Endodermal cell (in vitro differentiated cells): Measurements from ENCODE around the gene DCN. TPM values are rescaled to one million over a fixed set of nuclear protein-coding genes. Genes with fewer than 3 reads are reported as not detected.

ENCODE experiments used
- DNase-seq: peaks from one replicate; pipeline ENCODE4 v3.0.0-alpha.2; 2017
- H3K27ac ChIP-seq: 2 replicates; pipeline ENCODE4 v1.5.1; 2013; ENCODE audit warnings: mild to moderate bottlenecking, low read depth, low read length, moderate library complexity
- H3K27me3 ChIP-seq: 2 replicates; pipeline ENCODE4 v1.6.1; 2013; ENCODE audit warnings: mild to moderate bottlenecking, low read length, moderate library complexity; ENCODE audit not compliant: insufficient read depth, control insufficient read depth, poor library complexity, severe bottlenecking
- H3K36me3 ChIP-seq: 2 replicates; pipeline ENCODE4 v1.7.0; 2013; ENCODE audit warnings: mild to moderate bottlenecking, low read length, moderate library complexity; ENCODE audit not compliant: control insufficient read depth, insufficient read depth
- H3K4me1 ChIP-seq: one replicate; pipeline ENCODE4 v1.7.0; 2013; ENCODE audit warnings: low read length; ENCODE audit not compliant: control insufficient read depth, insufficient read depth
- H3K4me3 ChIP-seq: 2 replicates; pipeline ENCODE4 v1.5.1; 2013; ENCODE audit warnings: mild to moderate bottlenecking, low read length, moderate library complexity
- H3K9ac ChIP-seq: 2 replicates; pipeline ENCODE4 v1.6.1; 2013; ENCODE audit warnings: mild to moderate bottlenecking, low read length, moderate library complexity; ENCODE audit not compliant: poor library complexity, severe bottlenecking; ENCODE audit errors: extremely low read depth
- H3K9me3 ChIP-seq: 2 replicates; pipeline ENCODE4 v1.6.1; 2013; ENCODE audit warnings: mild to moderate bottlenecking, low read length, moderate library complexity; ENCODE audit not compliant: control insufficient read depth
- H3K27ac Mint-ChIP-seq: 2 replicates; pipeline ENCODE4 v1.8.0; 2020; ENCODE audit warnings: mixed read lengths
- H3K27me3 Mint-ChIP-seq: 2 replicates; pipeline ENCODE4 v1.8.0; 2021; ENCODE audit warnings: mild to moderate bottlenecking, mixed read lengths; ENCODE audit not compliant: insufficient read depth
- H3K36me3 Mint-ChIP-seq: 2 replicates; pipeline ENCODE4 v1.8.0; 2020; ENCODE audit warnings: low read depth, mixed read lengths
- H3K4me1 Mint-ChIP-seq: 2 replicates; pipeline ENCODE4 v1.8.0; 2020; ENCODE audit warnings: mixed read lengths
- H3K4me3 Mint-ChIP-seq: 2 replicates; pipeline ENCODE4 v1.8.0; 2020; ENCODE audit warnings: mild to moderate bottlenecking, moderate library complexity, mixed read lengths
- H3K9me3 Mint-ChIP-seq: 2 replicates; pipeline ENCODE4 v1.8.0; 2020; ENCODE audit warnings: mild to moderate bottlenecking, mixed read lengths
- WGBS, 2 experiments: methylation state at CpG; one replicate each; pipeline versions ENCODE4 v1.1.5 to v1.1.7; 2013; ENCODE audit warnings: missing lambda C conversion rate in 2 of 2, mixed read lengths in 1 of 2; ENCODE audit not compliant: insufficient coverage in 1 of 2, insufficient read length in 1 of 2; 5-methylcytosine and 5-hydroxymethylcytosine counted together
- total RNA-seq, 2 donors: library from RNA; stranded (reverse); fragmentation: NEBNext Ultra II Directional in 1 of 2; extraction: Animal tissue kit (Norgen Biotek cat#: 25700) in 1 of 2; gene quantifications; 2 replicates in 1 of 2; 3 replicates in 1 of 2; pipeline ENCODE4 v1.2.1, GENCODE V29; 2021
- TF ChIP-seq, protein P1 (sequence below): fragments of 200-600 bp; sonication (generic); conservative IDR thresholded peaks from 2 replicates; pipeline ENCODE4 v1.5.0; 2021; ENCODE audit warnings: antibody characterized with exemption, mild to moderate bottlenecking

Gene DCN
- total RNA-seq, 2 donors from 2014 or later: not detected

DNA sequence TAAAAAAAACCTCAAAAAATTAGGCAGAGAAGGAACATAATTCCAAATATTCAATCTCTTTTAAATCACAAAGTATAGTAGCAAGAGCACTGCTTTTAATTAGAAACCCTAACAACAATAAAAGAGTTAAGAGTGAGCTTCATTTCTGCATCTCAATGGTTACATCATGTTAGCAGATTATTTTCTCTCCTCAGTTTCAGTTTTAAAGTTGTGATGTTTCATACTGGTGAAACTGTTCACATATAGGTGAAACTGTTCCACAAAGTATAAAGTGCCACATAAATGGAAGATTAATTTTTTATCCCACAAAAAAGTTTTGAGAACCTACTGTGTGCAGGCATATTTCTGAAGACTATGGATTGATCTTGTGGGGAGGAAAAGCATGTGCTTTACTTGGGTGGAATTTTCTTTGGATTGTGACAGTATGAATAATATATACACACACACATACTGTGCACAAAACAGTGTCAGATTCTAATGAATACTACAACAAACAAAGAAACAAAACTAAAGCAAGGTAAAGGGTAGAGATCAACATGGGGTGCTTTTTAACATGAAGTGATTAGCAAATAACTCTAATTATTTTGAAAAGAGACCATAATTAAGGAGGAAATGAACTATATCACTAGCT lies 88.5 kb downstream of the DCN start:
- no peak overlapping the region for H3K9ac ChIP-seq
- Mint-ChIP-seq H3K9me3 (peaks cover 23% of the 10 kb centered on the region), H3K27me3 (no peaks in the 10 kb centered on the region), H3K4me1 (no peaks in the 10 kb centered on the region), H3K27ac (no peak overlapping the region), H3K36me3 (peaks cover 2% of the 10 kb centered on the region), H3K4me3 (no peak overlapping the region)
- H3K27ac ChIP-seq: no peak overlapping the region
- no peaks in the 10 kb centered on the region for H3K27me3 ChIP-seq
- no peak for DNase-seq
- H3K36me3 ChIP-seq: no peaks in the 10 kb centered on the region
- H3K4me3 ChIP-seq: no peak overlapping the region
- TF ChIP-seq, protein P1, sequence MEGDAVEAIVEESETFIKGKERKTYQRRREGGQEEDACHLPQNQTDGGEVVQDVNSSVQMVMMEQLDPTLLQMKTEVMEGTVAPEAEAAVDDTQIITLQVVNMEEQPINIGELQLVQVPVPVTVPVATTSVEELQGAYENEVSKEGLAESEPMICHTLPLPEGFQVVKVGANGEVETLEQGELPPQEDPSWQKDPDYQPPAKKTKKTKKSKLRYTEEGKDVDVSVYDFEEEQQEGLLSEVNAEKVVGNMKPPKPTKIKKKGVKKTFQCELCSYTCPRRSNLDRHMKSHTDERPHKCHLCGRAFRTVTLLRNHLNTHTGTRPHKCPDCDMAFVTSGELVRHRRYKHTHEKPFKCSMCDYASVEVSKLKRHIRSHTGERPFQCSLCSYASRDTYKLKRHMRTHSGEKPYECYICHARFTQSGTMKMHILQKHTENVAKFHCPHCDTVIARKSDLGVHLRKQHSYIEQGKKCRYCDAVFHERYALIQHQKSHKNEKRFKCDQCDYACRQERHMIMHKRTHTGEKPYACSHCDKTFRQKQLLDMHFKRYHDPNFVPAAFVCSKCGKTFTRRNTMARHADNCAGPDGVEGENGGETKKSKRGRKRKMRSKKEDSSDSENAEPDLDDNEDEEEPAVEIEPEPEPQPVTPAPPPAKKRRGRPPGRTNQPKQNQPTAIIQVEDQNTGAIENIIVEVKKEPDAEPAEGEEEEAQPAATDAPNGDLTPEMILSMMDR: no peak
- H3K4me1 ChIP-seq: no peaks in the 10 kb centered on the region
- H3K9me3 ChIP-seq: peaks cover 22% of the 10 kb centered on the region

DNA sequence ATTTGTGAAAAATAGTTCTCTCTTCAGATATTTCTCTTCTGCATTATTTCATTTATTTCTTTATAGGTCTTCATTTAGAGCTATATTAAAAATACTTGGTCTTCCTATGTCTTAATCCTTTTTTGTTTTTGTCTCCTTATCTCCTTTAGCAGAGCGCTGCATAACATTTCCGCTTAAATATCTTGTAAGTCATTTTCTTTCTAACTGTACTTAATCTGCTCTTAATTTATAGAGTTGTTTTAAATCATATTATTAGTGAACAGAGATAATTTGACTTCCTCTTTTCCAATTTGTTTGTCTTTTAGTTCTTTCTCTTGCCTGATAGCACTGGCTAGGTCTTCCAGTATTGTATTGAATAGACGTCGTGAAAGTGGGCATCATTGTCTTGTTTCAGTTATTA lies 89.3 kb downstream of the DCN start:
- Mint-ChIP-seq H3K4me3 (no peak overlapping the region), H3K36me3 (peaks cover 2% of the 10 kb centered on the region), H3K27ac (no peak overlapping the region), H3K27me3 (no peaks in the 10 kb centered on the region), H3K4me1 (no peaks in the 10 kb centered on the region), H3K9me3 (peaks cover 31% of the 10 kb centered on the region)
- no peak for DNase-seq
- H3K4me3 ChIP-seq: no peak overlapping the region
- peaks cover 30% of the 10 kb centered on the region for H3K9me3 ChIP-seq
- no peak overlapping the region for H3K27ac ChIP-seq
- H3K4me1 ChIP-seq: no peaks in the 10 kb centered on the region
- 92 to 100% methylated on average over 2 to 4 of the region's 4 CpGs for WGBS, 2 experiments
- H3K27me3 ChIP-seq: no peaks in the 10 kb centered on the region
- no peak overlapping the region for H3K9ac ChIP-seq
- TF ChIP-seq, protein P1: no peak
- H3K36me3 ChIP-seq: no peaks in the 10 kb centered on the region

DNA sequence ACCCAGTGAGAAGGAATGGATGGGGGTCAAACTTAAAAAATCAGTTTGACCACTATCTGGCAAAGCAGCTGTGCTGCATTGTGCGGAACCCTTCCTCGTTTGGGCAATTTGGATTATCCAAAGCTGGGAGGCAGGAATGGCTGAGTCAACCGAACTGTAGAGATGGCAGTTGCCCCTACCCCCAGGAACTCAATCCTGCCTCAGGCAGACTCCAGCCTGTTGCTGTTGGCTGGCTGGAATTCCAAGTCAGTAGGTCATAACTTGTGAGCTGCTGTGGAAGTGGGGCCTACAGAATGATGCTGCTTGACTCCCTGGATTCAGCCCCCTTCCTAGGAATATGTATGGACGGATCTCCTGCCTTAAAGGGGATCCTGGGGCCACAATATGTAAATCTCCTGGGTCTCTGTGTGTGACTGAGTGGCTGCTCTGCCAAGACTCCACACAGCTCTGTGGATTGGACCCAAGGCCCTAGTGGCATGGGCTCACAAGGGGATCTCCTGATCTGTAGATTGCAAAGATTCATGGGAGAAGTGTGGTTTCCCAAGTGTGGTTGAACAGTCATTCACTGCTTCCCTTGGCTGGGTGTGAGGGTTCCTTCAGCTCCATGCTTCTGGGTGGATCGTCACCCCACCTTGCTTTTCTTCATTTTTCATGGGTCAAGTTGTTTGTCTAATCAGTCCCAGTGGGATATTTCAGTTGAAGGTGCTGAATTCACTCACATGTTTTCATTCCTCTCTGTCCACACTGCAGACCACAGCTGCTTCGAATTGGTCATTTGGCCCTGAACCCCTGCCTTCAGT lies 90.5 kb downstream of the DCN start:
- H3K36me3 Mint-ChIP-seq: peaks cover 2% of the 10 kb centered on the region
- 71 to 76% methylated on average over 5 of the region's 6 CpGs for WGBS, 2 experiments
- Histone ChIP-seq H3K36me3 (no peaks in the 10 kb centered on the region), H3K9ac (no peak overlapping the region), H3K9me3 (peaks cover 31% of the 10 kb centered on the region), H3K27ac (no peak overlapping the region), H3K4me3 (no peak overlapping the region), H3K4me1 (no peaks in the 10 kb centered on the region), H3K27me3 (no peaks in the 10 kb centered on the region)
- TF ChIP-seq, protein P1: no peak
- no peak overlapping the region for H3K27ac Mint-ChIP-seq
- no peak overlapping the region for H3K4me3 Mint-ChIP-seq
- H3K9me3 Mint-ChIP-seq: peaks cover 41% of the 10 kb centered on the region
- no peak for DNase-seq
- no peaks in the 10 kb centered on the region for H3K27me3 Mint-ChIP-seq
- no peaks in the 10 kb centered on the region for H3K4me1 Mint-ChIP-seq

Other genes with a start within 250 kb of the DCN start
- gene CCER1, start 227.6 kb downstream of the DCN start, total RNA-seq: not detected
- gene EPYC, start 177.8 kb downstream of the DCN start, total RNA-seq: not detected
- not detected for gene KERA, start 124.8 kb downstream of the DCN start, total RNA-seq
- gene LUM, start 71.3 kb downstream of the DCN start, total RNA-seq: under 1 TPM in 1 of 2 donors, not detected in 1; 0.31 TPM